ENCODE data around the gene GFI1. TPM values are rescaled to one million over a fixed set of nuclear protein-coding genes. Genes with fewer than 3 reads are reported as not detected.

Gene GFI1
- total and polyA plus RNA-seq, 2 donors (not counting 3 experiments of a cell fraction or from before 2014, with no cell fraction given), result 0.11 to 0.22 TPM

DNA sequence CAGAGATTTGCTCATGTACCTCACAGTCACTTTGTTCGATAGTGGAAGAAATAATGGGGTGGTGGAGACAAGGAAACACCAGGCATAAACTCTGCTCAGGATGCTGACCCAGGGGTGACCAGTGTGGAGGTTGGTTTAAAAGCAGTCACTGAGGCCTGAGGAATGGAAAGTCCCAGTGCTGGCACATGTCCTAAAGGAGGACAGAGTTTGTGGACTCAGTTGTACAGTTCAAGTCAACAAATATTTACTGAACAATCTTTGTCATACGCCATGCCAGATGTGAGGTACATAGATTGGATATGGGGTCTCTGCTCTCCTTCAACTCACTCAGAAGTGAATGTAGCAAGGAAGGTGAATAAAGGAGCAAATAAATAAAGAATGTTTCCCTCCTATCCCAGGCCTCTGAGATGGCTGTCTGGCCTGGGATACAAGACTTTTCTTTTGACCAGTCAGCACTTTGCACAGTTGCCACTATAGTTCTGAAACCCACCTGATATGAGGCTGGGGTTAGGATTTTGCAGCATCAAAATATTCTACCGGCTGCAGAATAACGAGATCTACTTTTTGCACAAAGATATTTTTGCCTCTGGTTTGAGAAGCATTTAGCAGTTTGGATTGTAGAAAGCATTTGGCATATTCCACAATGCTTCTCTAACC lies 7.9 kb upstream of the GFI1 start:
- no peaks in the 10 kb centered on the region for H3K27me3 ChIP-seq (ENCODE audit: control insufficient read depth in 2 of 2, insufficient read depth in 2 of 2, low read length in 2 of 2)
- H3K4me3 ChIP-seq (replicated peaks in 1 of 3; ENCODE audit: insufficient read depth in 1 of 3, low read depth in 1 of 3, low read length in 3 of 3), result no peak overlapping the region
- no peaks in the 10 kb centered on the region for H3K9me1 ChIP-seq (replicated peaks; ENCODE audit: control insufficient read depth, extremely low read depth, insufficient read depth, low read length)
- intact Hi-C loops (cut with micrococcal nuclease), result no loop called here
- no peak overlapping the region for H3K4me2 ChIP-seq (ENCODE audit: insufficient read depth, low read length)
- ChIA-PET CTCF (interaction anchor here (1.0 kb wide), 1 partner anchor 184 kb away, joined by 3 read pairs; no protein-coding TSS in a partner anchor), POLR2A (no interaction called here)
- H3K9me3 ChIP-seq (replicated peaks; ENCODE audit: control insufficient read depth, insufficient read depth, low read length), result no peaks in the 10 kb centered on the region
- no peaks in the 10 kb centered on the region for H3K36me3 ChIP-seq (ENCODE audit: control insufficient read depth in 2 of 2, extremely low read depth in 1 of 2, insufficient read depth in 2 of 2, low read length in 2 of 2)
- H3K27ac ChIP-seq (ENCODE audit: insufficient read depth, low read depth, low read length), result no peak overlapping the region
- BruUV-seq (replicated peaks), result no TSS peak
- H3K9ac ChIP-seq (replicated peaks; ENCODE audit: extremely low read depth, insufficient read depth, low read length), result no peak overlapping the region
- H4K20me1 ChIP-seq (replicated peaks; ENCODE audit: control insufficient read depth, extremely low read depth, insufficient read depth, low read length), result no peaks in the 10 kb centered on the region
- H2AFZ ChIP-seq (ENCODE audit: low read depth, low read length), result no peak overlapping the region
- DNase-seq (ENCODE audit: low read depth, low spot score) (no peak), FAIRE-seq (no peak)
- dilution Hi-C loops (cut with MboI; ENCODE audit: extremely low pct_ligation_motif_present, low sequenced_read_pairs), result no loop called here
- H3K79me2 ChIP-seq (ENCODE audit: control insufficient read depth, insufficient read depth, low read length), result no peaks in the 10 kb centered on the region
- no peaks in the 10 kb centered on the region for H3K4me1 ChIP-seq (ENCODE audit: control insufficient read depth, extremely low read depth, insufficient read depth, low read length)
- TF ChIP-seq EZH2 (IDR thresholded peaks at IDR 0.05; ENCODE audit: borderline replicate concordance, low read depth, low read length, severe bottlenecking) (no peak), POLR2AphosphoS5 (IDR thresholded peaks at IDR 0.05; ENCODE audit: insufficient read depth, low read depth, low read length) (no peak), JUN (IDR thresholded peaks at IDR 0.05; ENCODE audit: borderline replicate concordance, insufficient read depth, insufficient read length, low read depth) (no peak), GATA2 (IDR thresholded peaks at IDR 0.05; ENCODE audit: insufficient read depth, insufficient read length, low read depth, low read length) (no peak), POLR2A (IDR thresholded peaks at IDR 0.05; ENCODE audit: low read depth, low read length) (no peak), FOS (IDR thresholded peaks at IDR 0.05; ENCODE audit: borderline replicate concordance, insufficient read depth, low read length) (no peak), MYC (IDR thresholded peaks at IDR 0.05; ENCODE audit: low read depth, low read length) (no peak), MAX (IDR thresholded peaks at IDR 0.05; ENCODE audit: insufficient read depth, insufficient read length) (no peak)
- TF ChIP-seq, protein P1, sequence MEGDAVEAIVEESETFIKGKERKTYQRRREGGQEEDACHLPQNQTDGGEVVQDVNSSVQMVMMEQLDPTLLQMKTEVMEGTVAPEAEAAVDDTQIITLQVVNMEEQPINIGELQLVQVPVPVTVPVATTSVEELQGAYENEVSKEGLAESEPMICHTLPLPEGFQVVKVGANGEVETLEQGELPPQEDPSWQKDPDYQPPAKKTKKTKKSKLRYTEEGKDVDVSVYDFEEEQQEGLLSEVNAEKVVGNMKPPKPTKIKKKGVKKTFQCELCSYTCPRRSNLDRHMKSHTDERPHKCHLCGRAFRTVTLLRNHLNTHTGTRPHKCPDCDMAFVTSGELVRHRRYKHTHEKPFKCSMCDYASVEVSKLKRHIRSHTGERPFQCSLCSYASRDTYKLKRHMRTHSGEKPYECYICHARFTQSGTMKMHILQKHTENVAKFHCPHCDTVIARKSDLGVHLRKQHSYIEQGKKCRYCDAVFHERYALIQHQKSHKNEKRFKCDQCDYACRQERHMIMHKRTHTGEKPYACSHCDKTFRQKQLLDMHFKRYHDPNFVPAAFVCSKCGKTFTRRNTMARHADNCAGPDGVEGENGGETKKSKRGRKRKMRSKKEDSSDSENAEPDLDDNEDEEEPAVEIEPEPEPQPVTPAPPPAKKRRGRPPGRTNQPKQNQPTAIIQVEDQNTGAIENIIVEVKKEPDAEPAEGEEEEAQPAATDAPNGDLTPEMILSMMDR (IDR thresholded peaks at IDR 0.05; ENCODE audit: extremely low read depth in 1 of 2, insufficient read depth in 1 of 2, low read depth in 1 of 2, low read length in 2 of 2), result no peak
